Lung (tissue), 12 donors: ENCODE results near the gene MDH1B. TPM values are rescaled to one million over a fixed set of nuclear protein-coding genes. Genes with fewer than 3 reads are reported as not detected.

Source experiments
- ATAC-seq: fragments of 200-7000 bp; cut with Tn5 transposase; one replicate; pipeline ENCODE4 v1.9.1; 2020; ENCODE audit warnings: moderate number of reproducible peaks; ENCODE audit not compliant: insufficient read depth, low FRiP score
- DNase-seq, 3 donors: peaks; one replicate each; pipeline ENCODE4 v3.0.0-alpha.2; 2013 to 2017
- H3K27ac ChIP-seq, 2 donors: one replicate each; pipeline ENCODE4 v1.5.1; 2013; ENCODE audit warnings: mild to moderate bottlenecking in 2 of 2, moderate library complexity in 2 of 2, control low read depth in 1 of 2, inconsistent platforms in 1 of 2, low read depth in 1 of 2, low read length in 1 of 2
- H3K27me3 ChIP-seq, 3 donors: one replicate each; pipeline ENCODE4 v1.5.1; 2013; ENCODE audit warnings: low read length in 2 of 3; ENCODE audit not compliant: control insufficient read depth in 3 of 3, insufficient read depth in 3 of 3
- H3K36me3 ChIP-seq, 4 donors: one replicate each; pipeline ENCODE4 v1.5.1; 2013; ENCODE audit warnings: low read length in 4 of 4, mild to moderate bottlenecking in 1 of 4, moderate library complexity in 1 of 4; ENCODE audit not compliant: control insufficient read depth in 4 of 4, insufficient read depth in 4 of 4
- H3K4me1 ChIP-seq, 5 donors: one replicate each; pipeline ENCODE4 v1.5.1; 2013; ENCODE audit warnings: low read length in 5 of 5, mild to moderate bottlenecking in 2 of 5, moderate library complexity in 1 of 5; ENCODE audit not compliant: control insufficient read depth in 5 of 5, insufficient read depth in 5 of 5
- H3K4me3 ChIP-seq: one replicate; pipeline ENCODE4 v1.5.1; 2013; ENCODE audit warnings: mild to moderate bottlenecking, control low read depth, moderate library complexity
- H3K9ac ChIP-seq, 2 donors: one replicate each; pipeline ENCODE4 v1.5.1; 2013; ENCODE audit warnings: low read length in 2 of 2, control low read depth in 1 of 2; ENCODE audit not compliant: insufficient read depth in 1 of 2
- H3K9me3 ChIP-seq, 4 donors: one replicate each; pipeline ENCODE4 v1.5.1; 2013; ENCODE audit warnings: low read length in 3 of 4, mild to moderate bottlenecking in 1 of 4, moderate library complexity in 1 of 4; ENCODE audit not compliant: control insufficient read depth in 4 of 4, insufficient read depth in 3 of 4
- WGBS, 2 donors: extraction: QIAGEN DNeasy Blood & Tissue Kit; methylation state at CpG; one replicate each; pipeline ENCODE4 v1.1.7; 2013; 5-methylcytosine and 5-hydroxymethylcytosine counted together
- polyA plus RNA-seq, 2 donors: library from polyadenylated mRNA; stranded (reverse); fragments of 200-250 nt; gene quantifications; one replicate each; pipeline ENCODE4 v1.2.1, GENCODE V29; 2013
- total RNA-seq, 2 donors: library from RNA; depleted of rRNA in 1 of 2; stranded (reverse); fragments of >200 nt in 1 of 2; gene quantifications; one replicate each; pipeline ENCODE4 v1.2.1, GENCODE V29; 2014 to 2021
- TF ChIP-seq, protein P1 (sequence below): IDR thresholded peaks from 2 replicates; pipeline ENCODE4 v1.5.1; 2012; ENCODE audit warnings: mild to moderate bottlenecking; ENCODE audit errors: control extremely low read depth, extremely low read depth
- donor health status: control.
- donor health status: control.
- donor health status: Bipolar disorder and iron deficiency.
- donor health status: healthy.
- donor health status: DM: yes; HTN: yes; CAD: no.

MDH1B gene
- total and polyA plus RNA-seq, 4 donors, result 3.1 to 15.0 (median 7.3) TPM

DNA sequence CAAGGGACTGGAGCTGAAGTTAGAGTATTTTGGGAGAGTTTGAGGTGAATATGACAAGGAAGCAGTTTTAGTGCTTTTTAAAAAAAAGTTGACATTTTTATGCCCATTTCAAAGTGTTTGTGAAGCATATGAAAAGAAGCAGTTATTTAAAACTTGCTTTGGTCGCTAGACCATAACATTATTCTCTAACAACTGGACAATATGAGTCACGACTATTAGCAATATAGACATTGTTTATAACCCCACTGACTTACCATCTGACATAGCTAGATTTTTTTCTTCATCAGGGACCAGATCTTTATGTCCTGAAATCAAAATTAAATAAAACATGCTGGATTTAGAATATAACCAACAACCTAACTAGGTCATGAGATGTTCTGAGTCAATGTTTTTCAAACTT, 24.3 kb downstream of the MDH1B start:
- Histone ChIP-seq H3K9me3 (no peaks in the 10 kb centered on the region), H3K4me1 (no peaks in the 10 kb centered on the region), H3K36me3 (no peaks in the 10 kb centered on the region), H3K4me3 (no peak overlapping the region), H3K27me3 (no peaks in the 10 kb centered on the region), H3K27ac (no peak overlapping the region), H3K9ac (no peak overlapping the region)
- ATAC-seq (no peak), DNase-seq (no peak)
- TF ChIP-seq, protein P1, sequence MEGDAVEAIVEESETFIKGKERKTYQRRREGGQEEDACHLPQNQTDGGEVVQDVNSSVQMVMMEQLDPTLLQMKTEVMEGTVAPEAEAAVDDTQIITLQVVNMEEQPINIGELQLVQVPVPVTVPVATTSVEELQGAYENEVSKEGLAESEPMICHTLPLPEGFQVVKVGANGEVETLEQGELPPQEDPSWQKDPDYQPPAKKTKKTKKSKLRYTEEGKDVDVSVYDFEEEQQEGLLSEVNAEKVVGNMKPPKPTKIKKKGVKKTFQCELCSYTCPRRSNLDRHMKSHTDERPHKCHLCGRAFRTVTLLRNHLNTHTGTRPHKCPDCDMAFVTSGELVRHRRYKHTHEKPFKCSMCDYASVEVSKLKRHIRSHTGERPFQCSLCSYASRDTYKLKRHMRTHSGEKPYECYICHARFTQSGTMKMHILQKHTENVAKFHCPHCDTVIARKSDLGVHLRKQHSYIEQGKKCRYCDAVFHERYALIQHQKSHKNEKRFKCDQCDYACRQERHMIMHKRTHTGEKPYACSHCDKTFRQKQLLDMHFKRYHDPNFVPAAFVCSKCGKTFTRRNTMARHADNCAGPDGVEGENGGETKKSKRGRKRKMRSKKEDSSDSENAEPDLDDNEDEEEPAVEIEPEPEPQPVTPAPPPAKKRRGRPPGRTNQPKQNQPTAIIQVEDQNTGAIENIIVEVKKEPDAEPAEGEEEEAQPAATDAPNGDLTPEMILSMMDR, result no peak
- WGBS, 2 donors, result 76 to 78% methylated on average over 2 of the region's 2 CpGs

DNA sequence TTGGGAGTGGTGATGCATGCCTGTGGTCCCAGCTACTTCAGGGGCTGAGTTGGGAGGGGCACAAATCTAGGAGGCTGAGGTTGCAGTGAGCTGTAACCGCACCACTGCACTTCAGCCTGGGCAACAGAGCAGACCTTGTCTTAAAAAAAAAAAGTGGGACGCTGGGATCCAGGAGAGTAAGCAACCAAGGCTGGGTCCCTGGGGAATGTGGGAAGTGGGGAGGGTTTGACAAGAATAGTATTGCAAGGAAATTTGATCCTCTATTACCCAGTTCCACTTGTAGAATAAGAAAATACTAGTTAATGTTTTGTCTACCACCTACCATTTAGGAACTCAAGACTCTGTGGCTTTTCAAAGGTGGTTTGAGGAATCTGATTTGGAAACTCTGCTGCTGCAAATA, 25.9 kb downstream of the MDH1B start:
- Histone ChIP-seq H3K36me3 (no peaks in the 10 kb centered on the region), H3K27me3 (no peaks in the 10 kb centered on the region), H3K9me3 (no peaks in the 10 kb centered on the region), H3K4me1 (no peaks in the 10 kb centered on the region), H3K4me3 (no peak overlapping the region), H3K27ac (no peak overlapping the region), H3K9ac (no peak overlapping the region)
- no peak for ATAC-seq
- 63 to 69% methylated on average over 2 of the region's 2 CpGs for WGBS, 2 donors
- DNase-seq, result no peak
- TF ChIP-seq, protein P1, result no peak

DNA sequence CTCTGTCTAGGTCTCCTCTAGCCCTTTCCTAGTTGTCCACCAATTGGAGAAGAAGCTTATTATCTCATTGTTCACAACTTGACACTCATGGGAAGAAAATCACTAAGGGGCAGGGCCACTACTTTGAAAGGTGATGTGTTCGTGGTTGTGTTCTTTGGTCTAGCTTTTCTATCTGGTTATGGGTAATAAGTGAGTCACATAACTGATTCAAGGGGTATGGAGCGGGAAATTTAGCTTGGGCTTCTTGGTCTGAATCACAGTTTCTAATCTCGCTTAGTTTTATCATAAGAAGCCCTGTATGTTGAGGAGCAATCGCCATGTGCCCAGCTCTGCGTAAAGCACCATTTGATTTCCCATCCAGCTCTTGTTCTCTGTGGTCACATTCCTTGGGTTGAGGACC, 28.2 kb downstream of the MDH1B start:
- Histone ChIP-seq H3K9me3 (no peaks in the 10 kb centered on the region), H3K4me1 (no peaks in the 10 kb centered on the region), H3K27me3 (no peaks in the 10 kb centered on the region), H3K9ac (no peak overlapping the region), H3K36me3 (no peaks in the 10 kb centered on the region), H3K27ac (no peak overlapping the region), H3K4me3 (no peak overlapping the region)
- TF ChIP-seq, protein P1, result no peak
- no peak for ATAC-seq
- no peak for DNase-seq
- 89% methylated on average over 5 of the region's 5 CpGs for WGBS, 2 donors

DNA sequence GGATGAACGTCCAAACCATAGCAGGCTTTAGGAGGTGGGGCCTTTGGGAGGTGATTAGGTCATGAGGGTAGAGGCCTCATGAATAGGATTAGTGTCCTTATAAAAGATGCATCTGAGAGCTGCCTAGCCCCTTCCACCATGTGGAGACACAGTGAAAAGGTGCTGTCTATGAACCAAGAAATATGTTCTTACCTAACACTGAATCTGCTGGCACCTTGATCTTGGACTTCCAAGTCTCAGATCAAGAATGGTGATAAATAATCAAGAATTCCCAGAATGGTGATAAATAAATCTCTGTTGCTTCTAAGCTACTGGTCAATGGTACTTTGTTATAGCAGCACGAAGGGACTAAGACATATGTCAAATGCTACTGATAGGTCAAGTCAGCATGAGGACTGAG, 31.8 kb downstream of the MDH1B start:
- H3K4me3 ChIP-seq, result no peak overlapping the region
- no peaks in the 10 kb centered on the region for H3K4me1 ChIP-seq
- H3K9me3 ChIP-seq, result no peaks in the 10 kb centered on the region
- no peaks in the 10 kb centered on the region for H3K27me3 ChIP-seq
- WGBS, 2 donors, result 74 to 77% methylated on average over 2 of the region's 2 CpGs
- H3K27ac ChIP-seq, result no peak overlapping the region
- TF ChIP-seq, protein P1, result no peak
- DNase-seq, result no peak
- ATAC-seq, result no peak
- H3K36me3 ChIP-seq, result no peaks in the 10 kb centered on the region
- no peak overlapping the region for H3K9ac ChIP-seq
